DND-41 (cell line): Measurements from ENCODE around the gene TMEM51.

Source experiments
- CTCF ChIP-seq: IDR thresholded peaks from 2 replicates; pipeline ENCODE4 v1.5.1; 2012; ENCODE audit warnings: borderline replicate concordance, low read length, moderate library complexity, mild to moderate bottlenecking; ENCODE audit not compliant: poor library complexity, severe bottlenecking; ENCODE audit errors: extremely low read depth
- EZH2 ChIP-seq: IDR thresholded peaks from 3 replicates; pipeline ENCODE4 v1.6.1; 2012; ENCODE audit warnings: borderline replicate concordance, low read depth, mild to moderate bottlenecking, moderate library complexity, low read length, inconsistent platforms; ENCODE audit not compliant: severe bottlenecking

GRCh38 chr1:15148941-15149340 is 4.6 kb upstream of the TMEM51 start:
- TF ChIP-seq CTCF (no peak), EZH2 (no peak)
